NCI-H1930 (cell line): ENCODE data around the gene THUMPD2.

Experiments
- DNase-seq, 2 experiments: peaks; one replicate each; lab custom pipeline; 2025; lab: John Stamatoyannopoulos, UW

Gene THUMPD2

GRCh38 chr2:39718483-39718882 lies 60.6 kb downstream of the THUMPD2 start:
- DNase-seq, result no peak

- no peak for DNase-seq
Measured at GRCh38 chr2:39717067-39717466, 62.0 kb downstream of the THUMPD2 start.

GRCh38 chr2:39715822-39716221 lies 63.2 kb downstream of the THUMPD2 start:
- no peak for DNase-seq

GRCh38 chr2:39715095-39715494 lies 64.0 kb downstream of the THUMPD2 start:
- DNase-seq, result no peak

GRCh38 chr2:39712953-39713352 lies 66.1 kb downstream of the THUMPD2 start:
- no peak for DNase-seq

- DNase-seq, result no peak
Measured at GRCh38 chr2:39710807-39711206, 68.3 kb downstream of the THUMPD2 start.

GRCh38 chr2:39708003-39708402 lies 71.1 kb downstream of the THUMPD2 start:
- no peak for DNase-seq

- DNase-seq, result no peak
Measured at GRCh38 chr2:39706945-39707344, 72.1 kb downstream of the THUMPD2 start.

GRCh38 chr2:39706312-39706711 lies 72.7 kb downstream of the THUMPD2 start:
- DNase-seq, result no peak

- no peak for DNase-seq
Measured at GRCh38 chr2:39705638-39706037, 73.4 kb downstream of the THUMPD2 start.

- DNase-seq, result no peak
Measured at GRCh38 chr2:39704540-39704939, 74.5 kb downstream of the THUMPD2 start.

GRCh38 chr2:39703181-39703872 lies 75.7 kb downstream of the THUMPD2 start:
- no peak for DNase-seq

- DNase-seq, result no peak
Measured at GRCh38 chr2:39701137-39701536, 77.9 kb downstream of the THUMPD2 start.

GRCh38 chr2:39697454-39697853 lies 81.6 kb downstream of the THUMPD2 start:
- no peak for DNase-seq

- no peak for DNase-seq
Measured at GRCh38 chr2:39696838-39697237, 82.2 kb downstream of the THUMPD2 start.

- DNase-seq, result peak; percentile 37 to 51
Measured at GRCh38 chr2:39696101-39696553, 82.9 kb downstream of the THUMPD2 start.

GRCh38 chr2:39693245-39693644 lies 85.8 kb downstream of the THUMPD2 start:
- no peak for DNase-seq

GRCh38 chr2:39689876-39690275 lies 89.2 kb downstream of the THUMPD2 start:
- peak in 1 of 2 experiments; percentile 53 for DNase-seq

GRCh38 chr2:39689272-39689841 lies 89.7 kb downstream of the THUMPD2 start:
- peak; percentile 90 to 92 for DNase-seq

- DNase-seq, result no peak
Measured at GRCh38 chr2:39688181-39688580, 90.9 kb downstream of the THUMPD2 start.

GRCh38 chr2:39686456-39686855 lies 92.6 kb downstream of the THUMPD2 start:
- DNase-seq, result no peak
